ENCODE measurements around the gene CLIC4. TPM values are rescaled to one million over a fixed set of nuclear protein-coding genes. Genes with fewer than 3 reads are reported as not detected.
"Not testable (repeated sequence)": the region's sequence is repeated elsewhere in the genome, so short reads cannot be mapped to it uniquely, and the experiment has no call there.

CLIC4 gene
- polyA plus RNA-seq, 1 donor (not counting 4 experiments of a cell fraction or from before 2014, with no cell fraction given) = 130 TPM

- no peaks in the 10 kb centered on the region for H3K27me3 ChIP-seq (ENCODE audit: control insufficient read depth, extremely low read depth, insufficient read depth, low read length)
- no peak overlapping the region for H3K4me3 ChIP-seq (ENCODE audit: control insufficient read depth in 2 of 3, extremely low read depth in 1 of 3, insufficient read depth in 2 of 3, low read depth in 1 of 3, low read length in 3 of 3)
- H3K4me2 ChIP-seq (ENCODE audit: control insufficient read depth, extremely low read depth, insufficient read depth, low read depth, low read length) = no peak overlapping the region
- H3K79me2 ChIP-seq (ENCODE audit: control insufficient read depth, insufficient read depth, low read length) = no peaks in the 10 kb centered on the region
- H3K36me3 ChIP-seq (ENCODE audit: control insufficient read depth in 2 of 2, extremely low read depth in 1 of 2, insufficient read depth in 2 of 2, low read length in 2 of 2) = no peaks in the 10 kb centered on the region
- peaks cover 5% of the 10 kb centered on the region for H3K4me1 ChIP-seq (ENCODE audit: control insufficient read depth, extremely low read depth, insufficient read depth, low read length)
- FAIRE-seq (no peak), DNase-seq (ENCODE audit: low read depth, low spot score) (no peak)
- H4K20me1 ChIP-seq (ENCODE audit: control insufficient read depth, extremely low read depth, insufficient read depth, low read length) = no peaks in the 10 kb centered on the region
- dilution Hi-C loops (cut with MboI; ENCODE audit: extremely low pct_ligation_motif_present, low sequenced_read_pairs) = no loop called here
- no peak overlapping the region for H3K27ac ChIP-seq (ENCODE audit: control insufficient read depth, insufficient read depth, low read length)
- TF ChIP-seq CTCF (optimal IDR thresholded peaks at IDR 0.05 in 1 of 3, IDR thresholded peaks at IDR 0.05 in 1 of 3, conservative IDR thresholded peaks at IDR 0.05 in 1 of 3; ENCODE audit: extremely low read depth in 1 of 3, insufficient read depth in 2 of 3, low read length in 3 of 3) (no peak), EZH2 (IDR thresholded peaks at IDR 0.05; ENCODE audit: low read length) (no peak)
- H3K9me1 ChIP-seq (ENCODE audit: control insufficient read depth, extremely low read depth, insufficient read depth, low read length) = no peaks in the 10 kb centered on the region
- H3K9me3 ChIP-seq (ENCODE audit: control insufficient read depth, low read depth, low read length) = no peaks in the 10 kb centered on the region
- no peak overlapping the region for H2AFZ ChIP-seq (ENCODE audit: control insufficient read depth, low read length)
- no peak overlapping the region for H3K9ac ChIP-seq (ENCODE audit: control insufficient read depth, extremely low read depth, insufficient read depth, low read length)
Observed at GRCh38 chr1:24728982-24729381, 16.3 kb upstream of the CLIC4 start.

- H3K4me3 ChIP-seq (ENCODE audit: control insufficient read depth in 2 of 3, extremely low read depth in 1 of 3, insufficient read depth in 2 of 3, low read depth in 1 of 3, low read length in 3 of 3) = no peak overlapping the region
- H3K79me2 ChIP-seq (ENCODE audit: control insufficient read depth, insufficient read depth, low read length) = no peaks in the 10 kb centered on the region
- H4K20me1 ChIP-seq (ENCODE audit: control insufficient read depth, extremely low read depth, insufficient read depth, low read length) = no peaks in the 10 kb centered on the region
- H3K27me3 ChIP-seq (ENCODE audit: control insufficient read depth, extremely low read depth, insufficient read depth, low read length) = no peaks in the 10 kb centered on the region
- no peak overlapping the region for H3K27ac ChIP-seq (ENCODE audit: control insufficient read depth, insufficient read depth, low read length)
- no peak overlapping the region for H3K4me2 ChIP-seq (ENCODE audit: control insufficient read depth, extremely low read depth, insufficient read depth, low read depth, low read length)
- TF ChIP-seq EZH2 (IDR thresholded peaks at IDR 0.05; ENCODE audit: low read length) (no peak), CTCF (optimal IDR thresholded peaks at IDR 0.05 in 1 of 3, IDR thresholded peaks at IDR 0.05 in 1 of 3, conservative IDR thresholded peaks at IDR 0.05 in 1 of 3; ENCODE audit: extremely low read depth in 1 of 3, insufficient read depth in 2 of 3, low read length in 3 of 3) (no peak)
- no peaks in the 10 kb centered on the region for H3K9me3 ChIP-seq (ENCODE audit: control insufficient read depth, low read depth, low read length)
- no peak for FAIRE-seq
- no peaks in the 10 kb centered on the region for H3K9me1 ChIP-seq (ENCODE audit: control insufficient read depth, extremely low read depth, insufficient read depth, low read length)
- H3K36me3 ChIP-seq (ENCODE audit: control insufficient read depth in 2 of 2, extremely low read depth in 1 of 2, insufficient read depth in 2 of 2, low read length in 2 of 2) = no peaks in the 10 kb centered on the region
- no peak overlapping the region for H2AFZ ChIP-seq (ENCODE audit: control insufficient read depth, low read length)
- dilution Hi-C loops (cut with MboI; ENCODE audit: extremely low pct_ligation_motif_present, low sequenced_read_pairs) = no loop called here
- H3K4me1 ChIP-seq (ENCODE audit: control insufficient read depth, extremely low read depth, insufficient read depth, low read length) = peaks cover 5% of the 10 kb centered on the region
- H3K9ac ChIP-seq (ENCODE audit: control insufficient read depth, extremely low read depth, insufficient read depth, low read length) = no peak overlapping the region
- DNase-seq (ENCODE audit: low read depth, low spot score) = no peak
Observed at GRCh38 chr1:24732186-24732885, 12.9 kb upstream of the CLIC4 start.

DNA sequence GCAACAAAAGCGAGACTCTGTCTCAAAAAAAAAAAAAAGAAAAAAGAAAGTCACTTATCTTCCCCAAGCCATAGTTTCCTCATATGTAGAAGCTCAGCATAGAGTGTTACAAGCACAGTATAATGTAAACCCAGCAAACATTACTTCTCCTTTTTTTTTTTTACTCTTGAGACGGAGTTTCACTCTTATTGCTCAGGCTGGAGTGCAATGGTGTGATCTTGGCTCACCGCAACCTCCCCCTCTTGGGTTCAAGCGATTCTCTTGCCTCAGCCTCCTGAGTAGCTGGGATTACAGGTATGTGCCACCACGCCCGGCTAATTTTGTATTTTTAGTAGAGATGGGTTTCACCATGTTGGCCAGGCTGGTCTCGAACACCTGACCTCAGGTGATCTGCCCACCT, 11.9 kb upstream of the CLIC4 start:
- H3K9me1 ChIP-seq (ENCODE audit: control insufficient read depth, extremely low read depth, insufficient read depth, low read length); H3K27me3 ChIP-seq (ENCODE audit: control insufficient read depth, extremely low read depth, insufficient read depth, low read length); H3K9me3 ChIP-seq (ENCODE audit: control insufficient read depth, low read depth, low read length); FAIRE-seq; H3K9ac ChIP-seq (ENCODE audit: control insufficient read depth, extremely low read depth, insufficient read depth, low read length); H3K36me3 ChIP-seq (ENCODE audit: control insufficient read depth in 2 of 2, extremely low read depth in 1 of 2, insufficient read depth in 2 of 2, low read length in 2 of 2); H3K4me2 ChIP-seq (ENCODE audit: control insufficient read depth, extremely low read depth, insufficient read depth, low read depth, low read length); H3K4me3 ChIP-seq (ENCODE audit: control insufficient read depth in 2 of 3, extremely low read depth in 1 of 3, insufficient read depth in 2 of 3, low read depth in 1 of 3, low read length in 3 of 3); DNase-seq (ENCODE audit: low read depth, low spot score); H2AFZ ChIP-seq (ENCODE audit: control insufficient read depth, low read length); H3K27ac ChIP-seq (ENCODE audit: control insufficient read depth, insufficient read depth, low read length); H3K4me1 ChIP-seq (ENCODE audit: control insufficient read depth, extremely low read depth, insufficient read depth, low read length); H4K20me1 ChIP-seq (ENCODE audit: control insufficient read depth, extremely low read depth, insufficient read depth, low read length); H3K79me2 ChIP-seq (ENCODE audit: control insufficient read depth, insufficient read depth, low read length); dilution Hi-C loops (cut with MboI; ENCODE audit: extremely low pct_ligation_motif_present, low sequenced_read_pairs): not testable (repeated sequence)

Data from keratinocyte (primary cell).